ENCODE results near the gene SCN3A. TPM values are rescaled to one million over a fixed set of nuclear protein-coding genes. Genes with fewer than 3 reads are reported as not detected.
A peak's percentile ranks its signal among the peaks of the same experiment; 100 is the strongest.

SCN3A gene
- polyA plus RNA-seq, result 0.01 TPM in 1 of 3 replicates, not detected in the others
- not detected for polyA plus RNA-seq (2011; ENCODE audit: low read depth)
- polyA plus RNA-seq (2011; cell fraction: cytosol; rRNA removed), result not detected in 2 replicates
- polyA plus RNA-seq (2011; cell fraction: nucleus; rRNA removed), result not detected in 2 replicates
- not detected in 2 replicates for polyA plus RNA-seq (2012; ENCODE audit: low replicate concordance)
- not detected in 3 replicates for polyA minus RNA-seq
- not detected for polyA minus RNA-seq (2011; cell fraction: cytosol; rRNA and poly(A)+ RNA removed)
- not detected in 2 replicates for polyA minus RNA-seq (2011; cell fraction: nucleus; rRNA and poly(A)+ RNA removed)

GRCh38 chr2:165203689-165204559 is at the start of gene SCN3A:
Gene SCN3A (minus strand): TSS chr2:165204050. CDS start chr2:165176394, 27,656 bp downstream.
- H3K27me3 ChIP-seq (ENCODE audit: control insufficient read depth, extremely low read depth, insufficient read depth, low read length), result no peaks in the 10 kb centered on the region
- no peaks in the 10 kb centered on the region for H3K79me2 ChIP-seq (ENCODE audit: control insufficient read depth, insufficient read depth, low read length)
- H3K9me3 ChIP-seq (ENCODE audit: control insufficient read depth, low read depth, low read length), result no peaks in the 10 kb centered on the region
- no peak within 1 kb of the TSS for H2AFZ ChIP-seq (ENCODE audit: control insufficient read depth, low read length)
- dilution Hi-C loops (cut with MboI; ENCODE audit: extremely low pct_ligation_motif_present, low sequenced_read_pairs), result no loop called here
- DNase-seq (ENCODE audit: low read depth, low spot score) (no peak), FAIRE-seq (no peak)
- no peak within 1 kb of the TSS for H3K27ac ChIP-seq (ENCODE audit: control insufficient read depth, insufficient read depth, low read length)
- H3K9me1 ChIP-seq (ENCODE audit: control insufficient read depth, extremely low read depth, insufficient read depth, low read length), result no peaks in the 10 kb centered on the region
- TF ChIP-seq CTCF (optimal IDR thresholded peaks at IDR 0.05 in 1 of 3, IDR thresholded peaks at IDR 0.05 in 1 of 3, conservative IDR thresholded peaks at IDR 0.05 in 1 of 3; ENCODE audit: extremely low read depth in 1 of 3, insufficient read depth in 2 of 3, low read length in 3 of 3), result peak; percentile 64 to 66 (median 64)
- no peak for TF ChIP-seq EZH2 (IDR thresholded peaks at IDR 0.05; ENCODE audit: low read length)
- no peaks in the 10 kb centered on the region for H3K4me1 ChIP-seq (ENCODE audit: control insufficient read depth, extremely low read depth, insufficient read depth, low read length)
- no peak within 1 kb of the TSS for H3K4me2 ChIP-seq (ENCODE audit: control insufficient read depth, extremely low read depth, insufficient read depth, low read depth, low read length)
- no peaks in the 10 kb centered on the region for H4K20me1 ChIP-seq (ENCODE audit: control insufficient read depth, extremely low read depth, insufficient read depth, low read length)
- no peak within 1 kb of the TSS for H3K9ac ChIP-seq (ENCODE audit: control insufficient read depth, extremely low read depth, insufficient read depth, low read length)
- no peak within 1 kb of the TSS for H3K4me3 ChIP-seq (ENCODE audit: control insufficient read depth in 2 of 3, extremely low read depth in 1 of 3, insufficient read depth in 2 of 3, low read depth in 1 of 3, low read length in 3 of 3)
- H3K36me3 ChIP-seq (ENCODE audit: control insufficient read depth in 2 of 2, extremely low read depth in 1 of 2, insufficient read depth in 2 of 2, low read length in 2 of 2), result no peaks in the 10 kb centered on the region

DNA sequence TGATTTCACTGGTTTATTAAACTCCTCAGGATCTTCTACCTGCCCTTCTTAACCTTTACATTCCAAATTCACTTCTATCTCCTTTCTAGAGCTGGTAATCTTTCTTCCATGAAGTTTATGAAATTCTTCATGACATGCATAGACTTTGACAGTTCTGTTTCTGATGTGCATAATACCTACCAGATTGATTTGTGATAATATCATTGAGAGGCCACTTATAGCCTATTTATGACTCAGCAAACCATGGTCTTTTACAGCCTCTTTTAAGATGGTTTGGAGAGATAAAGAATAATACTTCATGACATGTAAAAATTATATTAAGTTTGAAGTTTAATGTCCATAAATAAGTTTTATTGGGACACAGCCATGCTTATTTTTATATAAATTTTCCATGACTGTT is 49.3 kb upstream of the SCN3A start:
- Histone ChIP-seq H2AFZ (ENCODE audit: control insufficient read depth, low read length) (no peak overlapping the region), H3K27me3 (ENCODE audit: control insufficient read depth, extremely low read depth, insufficient read depth, low read length) (no peaks in the 10 kb centered on the region), H3K9ac (ENCODE audit: control insufficient read depth, extremely low read depth, insufficient read depth, low read length) (no peak overlapping the region), H3K9me1 (ENCODE audit: control insufficient read depth, extremely low read depth, insufficient read depth, low read length) (no peaks in the 10 kb centered on the region), H3K4me3 (ENCODE audit: control insufficient read depth in 2 of 3, extremely low read depth in 1 of 3, insufficient read depth in 2 of 3, low read depth in 1 of 3, low read length in 3 of 3) (no peak overlapping the region), H3K27ac (ENCODE audit: control insufficient read depth, insufficient read depth, low read length) (no peak overlapping the region), H3K4me1 (ENCODE audit: control insufficient read depth, extremely low read depth, insufficient read depth, low read length) (no peaks in the 10 kb centered on the region), H3K79me2 (ENCODE audit: control insufficient read depth, insufficient read depth, low read length) (no peaks in the 10 kb centered on the region), H3K9me3 (ENCODE audit: control insufficient read depth, low read depth, low read length) (no peaks in the 10 kb centered on the region), H3K36me3 (ENCODE audit: control insufficient read depth in 2 of 2, extremely low read depth in 1 of 2, insufficient read depth in 2 of 2, low read length in 2 of 2) (no peaks in the 10 kb centered on the region), H3K4me2 (ENCODE audit: control insufficient read depth, extremely low read depth, insufficient read depth, low read depth, low read length) (no peak overlapping the region), H4K20me1 (ENCODE audit: control insufficient read depth, extremely low read depth, insufficient read depth, low read length) (no peaks in the 10 kb centered on the region)
- no peak for TF ChIP-seq EZH2 (IDR thresholded peaks at IDR 0.05; ENCODE audit: low read length)
- no peak for TF ChIP-seq CTCF (optimal IDR thresholded peaks at IDR 0.05 in 1 of 3, IDR thresholded peaks at IDR 0.05 in 1 of 3, conservative IDR thresholded peaks at IDR 0.05 in 1 of 3; ENCODE audit: extremely low read depth in 1 of 3, insufficient read depth in 2 of 3, low read length in 3 of 3)
- DNase-seq (ENCODE audit: low read depth, low spot score) (no peak), FAIRE-seq (no peak)
- dilution Hi-C loops (cut with MboI; ENCODE audit: extremely low pct_ligation_motif_present, low sequenced_read_pairs), result no loop called here
